GM12891 (cell line): ENCODE measurements around the gene ACSF3.

Source experiments
- PAX5 ChIP-seq: IDR thresholded peaks from 2 replicates; pipeline ENCODE4 v1.6.1; 2011; ENCODE audit warnings: low read length, moderate library complexity, mild to moderate bottlenecking; ENCODE audit not compliant: insufficient read depth, severe bottlenecking
- POLR2A ChIP-seq: IDR thresholded peaks from 2 replicates; pipeline ENCODE4 v1.6.1; 2011; ENCODE audit warnings: low read depth, low read length, control low read depth
- POLR2AphosphoS5 ChIP-seq: IDR thresholded peaks from 2 replicates; pipeline ENCODE4 v1.6.1; 2011; ENCODE audit warnings: low read depth, low read length, control low read depth
- POU2F2 ChIP-seq: IDR thresholded peaks from 2 replicates; pipeline ENCODE4 v1.6.1; 2011; ENCODE audit warnings: low read depth, mild to moderate bottlenecking, control low read depth, low read length, moderate library complexity
- SPI1 ChIP-seq: IDR thresholded peaks from 2 replicates; pipeline ENCODE4 v1.6.1; 2011; ENCODE audit warnings: low read depth, low read length, control low read depth
- TAF1 ChIP-seq: IDR thresholded peaks from 2 replicates; pipeline ENCODE4 v1.6.1; 2011; ENCODE audit warnings: low read depth, low read length, control low read depth

- TF ChIP-seq POLR2A (no peak), SPI1 (no peak), POLR2AphosphoS5 (no peak), POU2F2 (no peak), TAF1 (no peak), PAX5 (no peak)
Observed at GRCh38 chr16:89163297-89163696, 69.6 kb downstream of the ACSF3 start.
